Fibroblast of the aortic adventitia (primary cell): ENCODE measurements around the gene ERC2. TPM values are rescaled to one million over a fixed set of nuclear protein-coding genes. Genes with fewer than 3 reads are reported as not detected.
A peak's percentile ranks its signal among the peaks of the same experiment; 100 is the strongest.
"Not testable (repeated sequence)": the region's sequence is repeated elsewhere in the genome, so short reads cannot be mapped to it uniquely, and the experiment has no call there.

Source experiments
- DNase-seq: peaks from one replicate; pipeline ENCODE4 v3.0.0-alpha.2; 2010; ENCODE audit warnings: low read depth
- H3K4me3 ChIP-seq: 2 replicates; pipeline ENCODE4 v1.5.1; 2011; ENCODE audit warnings: low read depth, mild to moderate bottlenecking, control low read depth, low read length, moderate library complexity
- CTCF ChIP-seq: IDR thresholded peaks from 2 replicates; pipeline ENCODE4 v1.5.1; 2011; ENCODE audit warnings: mild to moderate bottlenecking, low read length, control low read depth, inconsistent platforms; ENCODE audit not compliant: insufficient read depth
- total RNA-seq: library from RNA; depleted of rRNA; stranded (reverse); fragments of >200 nt; gene quantifications from 2 replicates; pipeline ENCODE4 v1.2.3, GENCODE V29; 2012; ENCODE audit warnings: low replicate concordance

ERC2 gene
- total RNA-seq: 0.09 TPM in 1 of 2 replicates, not detected in the other

GRCh38 chr3:56468184-56469106 lies at the start of gene ERC2:
Gene ERC2, minus strand, starts transcription at chr3:56468467.
- TF ChIP-seq CTCF: no peak
- DNase-seq: peak; percentile 6
- H3K4me3 ChIP-seq: peak within 1 kb of the TSS; percentile 48

GRCh38 chr3:56502738-56503137 lies 34.5 kb upstream of the ERC2 start:
- no peak overlapping the region for H3K4me3 ChIP-seq

GRCh38 chr3:56496376-56496775 lies 28.1 kb upstream of the ERC2 start:
- not testable (repeated sequence) for DNase-seq, H3K4me3 ChIP-seq

More at GRCh38 chr3:56502738-56503137, 34.5 kb upstream of the ERC2 start:
- TF ChIP-seq CTCF: no peak
- no peak for DNase-seq

GRCh38 chr3:56494679-56495322 lies 26.5 kb upstream of the ERC2 start:
- no peak overlapping the region for H3K4me3 ChIP-seq
- peak; percentile 92 for TF ChIP-seq CTCF
- peak; percentile 88 for DNase-seq

- no peak for DNase-seq
- no peak for TF ChIP-seq CTCF
- no peak overlapping the region for H3K4me3 ChIP-seq
Measured at GRCh38 chr3:56491566-56491965, 23.3 kb upstream of the ERC2 start.

GRCh38 chr3:56488812-56489600 lies 20.7 kb upstream of the ERC2 start:
- DNase-seq: no peak
- TF ChIP-seq CTCF: no peak
- H3K4me3 ChIP-seq: no peak overlapping the region
